AG09309 (cell line): ENCODE results near the gene PCDHGC5.

ENCODE experiments used
- DNase-seq: peaks from one replicate; pipeline ENCODE4 v3.0.0-alpha.2; 2010; ENCODE audit warnings: low read depth
- H3K4me3 ChIP-seq: 2 replicates; pipeline ENCODE4 v1.5.1; 2011; ENCODE audit warnings: mild to moderate bottlenecking, low read depth, low read length, moderate library complexity; ENCODE audit not compliant: control insufficient read depth
- TF ChIP-seq, protein P1 (sequence below): IDR thresholded peaks from 2 replicates; pipeline ENCODE4 v1.5.1; 2011; ENCODE audit warnings: mild to moderate bottlenecking, low read depth, low read length, inconsistent platforms; ENCODE audit not compliant: insufficient read depth, control insufficient read depth; ENCODE audit errors: missing control alignments

PCDHGC5 gene

DNA sequence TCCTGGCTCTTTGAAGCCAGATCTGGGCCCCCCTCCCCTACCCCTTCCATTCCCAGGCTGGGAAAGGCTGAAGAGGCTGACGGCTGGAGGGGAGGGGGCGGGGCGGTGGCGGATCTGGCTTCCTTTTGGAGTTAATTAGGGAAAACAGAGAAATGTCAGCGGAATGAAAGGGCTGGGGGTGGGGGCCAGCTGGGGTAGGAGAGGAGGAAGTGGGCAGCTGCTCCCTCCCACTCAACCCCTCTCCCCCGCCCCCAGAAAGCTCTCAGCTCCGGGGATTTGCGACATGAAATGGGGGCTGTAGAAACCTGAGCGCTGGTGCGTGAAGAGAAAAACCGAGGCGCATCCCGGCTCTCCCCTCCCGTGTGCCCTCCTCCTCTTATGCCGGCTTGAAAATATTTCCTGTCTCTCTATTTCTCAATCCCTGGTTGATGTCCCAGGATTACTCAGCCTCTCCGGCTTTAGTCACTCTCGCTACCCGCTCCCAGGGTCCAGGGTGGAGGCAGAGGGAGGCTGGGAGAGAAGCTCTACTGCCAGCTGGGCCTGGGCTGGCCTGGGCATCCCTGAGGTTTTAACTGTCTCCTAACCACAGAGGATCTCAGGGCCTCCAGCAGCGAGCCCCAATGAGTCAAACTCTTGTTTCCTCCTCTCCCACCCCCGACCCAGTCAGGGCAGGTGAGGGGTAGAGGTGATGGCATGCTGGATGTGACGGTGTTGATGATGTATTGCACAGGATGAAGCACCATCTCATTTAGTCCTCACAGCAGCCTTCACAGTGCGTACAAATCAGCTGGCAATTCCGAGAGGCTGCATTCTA lies 20.1 kb downstream of the PCDHGC5 start:
- H3K4me3 ChIP-seq: peak overlapping the region; percentile 29
- TF ChIP-seq, protein P1, sequence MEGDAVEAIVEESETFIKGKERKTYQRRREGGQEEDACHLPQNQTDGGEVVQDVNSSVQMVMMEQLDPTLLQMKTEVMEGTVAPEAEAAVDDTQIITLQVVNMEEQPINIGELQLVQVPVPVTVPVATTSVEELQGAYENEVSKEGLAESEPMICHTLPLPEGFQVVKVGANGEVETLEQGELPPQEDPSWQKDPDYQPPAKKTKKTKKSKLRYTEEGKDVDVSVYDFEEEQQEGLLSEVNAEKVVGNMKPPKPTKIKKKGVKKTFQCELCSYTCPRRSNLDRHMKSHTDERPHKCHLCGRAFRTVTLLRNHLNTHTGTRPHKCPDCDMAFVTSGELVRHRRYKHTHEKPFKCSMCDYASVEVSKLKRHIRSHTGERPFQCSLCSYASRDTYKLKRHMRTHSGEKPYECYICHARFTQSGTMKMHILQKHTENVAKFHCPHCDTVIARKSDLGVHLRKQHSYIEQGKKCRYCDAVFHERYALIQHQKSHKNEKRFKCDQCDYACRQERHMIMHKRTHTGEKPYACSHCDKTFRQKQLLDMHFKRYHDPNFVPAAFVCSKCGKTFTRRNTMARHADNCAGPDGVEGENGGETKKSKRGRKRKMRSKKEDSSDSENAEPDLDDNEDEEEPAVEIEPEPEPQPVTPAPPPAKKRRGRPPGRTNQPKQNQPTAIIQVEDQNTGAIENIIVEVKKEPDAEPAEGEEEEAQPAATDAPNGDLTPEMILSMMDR: no peak
- peak; percentile 90 for DNase-seq

DNA sequence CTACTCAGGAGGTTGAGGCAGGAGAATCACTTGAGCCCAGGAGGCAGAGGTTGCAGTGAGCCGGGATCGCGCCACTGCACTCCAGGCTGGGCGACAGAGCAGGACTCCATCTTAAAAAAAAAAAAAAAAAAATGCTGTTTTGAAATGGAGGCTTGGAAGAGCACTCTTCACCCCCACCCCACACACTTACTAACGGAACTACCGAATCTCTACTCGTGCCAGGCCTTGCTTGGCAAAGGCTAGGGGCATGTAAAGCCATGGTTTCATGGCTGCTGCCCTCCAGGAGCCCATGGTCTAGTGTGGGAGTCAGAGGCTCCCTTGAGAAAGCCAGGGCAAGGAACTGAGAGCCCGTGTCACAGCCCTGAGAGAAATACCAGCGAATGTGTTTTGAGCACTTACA lies 21.3 kb downstream of the PCDHGC5 start:
- no peak for DNase-seq
- no peak overlapping the region for H3K4me3 ChIP-seq
- TF ChIP-seq, protein P1: no peak

DNA sequence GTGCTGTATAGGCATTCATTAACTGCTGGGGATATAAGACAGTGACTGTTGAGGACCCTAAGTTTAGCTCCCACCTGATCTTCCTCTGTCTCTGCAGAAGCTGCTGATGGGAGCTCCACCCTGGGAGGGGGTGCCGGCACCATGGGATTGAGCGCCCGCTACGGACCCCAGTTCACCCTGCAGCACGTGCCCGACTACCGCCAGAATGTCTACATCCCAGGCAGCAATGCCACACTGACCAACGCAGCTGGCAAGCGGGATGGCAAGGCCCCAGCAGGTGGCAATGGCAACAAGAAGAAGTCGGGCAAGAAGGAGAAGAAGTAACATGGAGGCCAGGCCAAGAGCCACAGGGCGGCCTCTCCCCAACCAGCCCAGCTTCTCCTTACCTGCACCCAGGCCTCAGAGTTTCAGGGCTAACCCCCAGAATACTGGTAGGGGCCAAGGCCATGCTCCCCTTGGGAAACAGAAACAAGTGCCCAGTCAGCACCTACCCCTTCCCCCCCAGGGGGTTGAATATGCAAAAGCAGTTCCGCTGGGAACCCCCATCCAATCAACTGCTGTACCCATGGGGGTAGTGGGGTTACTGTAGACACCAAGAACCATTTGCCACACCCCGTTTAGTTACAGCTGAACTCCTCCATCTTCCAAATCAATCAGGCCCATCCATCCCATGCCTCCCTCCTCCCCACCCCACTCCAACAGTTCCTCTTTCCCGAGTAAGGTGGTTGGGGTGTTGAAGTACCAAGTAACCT lies 22.1 kb downstream of the PCDHGC5 start:
- TF ChIP-seq, protein P1: no peak
- no peak for DNase-seq
- H3K4me3 ChIP-seq: no peak overlapping the region

DNA sequence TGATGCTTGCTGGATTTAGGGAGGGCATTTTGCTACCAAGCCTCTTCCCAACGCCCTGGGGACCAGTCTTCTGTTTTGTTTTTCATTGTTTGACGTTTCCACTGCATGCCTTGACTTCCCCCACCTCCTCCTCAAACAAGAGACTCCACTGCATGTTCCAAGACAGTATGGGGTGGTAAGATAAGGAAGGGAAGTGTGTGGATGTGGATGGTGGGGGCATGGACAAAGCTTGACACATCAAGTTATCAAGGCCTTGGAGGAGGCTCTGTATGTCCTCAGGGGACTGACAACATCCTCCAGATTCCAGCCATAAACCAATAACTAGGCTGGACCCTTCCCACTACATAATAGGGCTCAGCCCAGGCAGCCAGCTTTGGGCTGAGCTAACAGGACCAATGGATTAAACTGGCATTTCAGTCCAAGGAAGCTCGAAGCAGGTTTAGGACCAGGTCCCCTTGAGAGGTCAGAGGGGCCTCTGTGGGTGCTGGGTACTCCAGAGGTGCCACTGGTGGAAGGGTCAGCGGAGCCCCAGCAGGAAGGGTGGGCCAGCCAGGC lies 23.0 kb downstream of the PCDHGC5 start:
- DNase-seq: no peak
- TF ChIP-seq, protein P1: no peak
- H3K4me3 ChIP-seq: no peak overlapping the region

DNA sequence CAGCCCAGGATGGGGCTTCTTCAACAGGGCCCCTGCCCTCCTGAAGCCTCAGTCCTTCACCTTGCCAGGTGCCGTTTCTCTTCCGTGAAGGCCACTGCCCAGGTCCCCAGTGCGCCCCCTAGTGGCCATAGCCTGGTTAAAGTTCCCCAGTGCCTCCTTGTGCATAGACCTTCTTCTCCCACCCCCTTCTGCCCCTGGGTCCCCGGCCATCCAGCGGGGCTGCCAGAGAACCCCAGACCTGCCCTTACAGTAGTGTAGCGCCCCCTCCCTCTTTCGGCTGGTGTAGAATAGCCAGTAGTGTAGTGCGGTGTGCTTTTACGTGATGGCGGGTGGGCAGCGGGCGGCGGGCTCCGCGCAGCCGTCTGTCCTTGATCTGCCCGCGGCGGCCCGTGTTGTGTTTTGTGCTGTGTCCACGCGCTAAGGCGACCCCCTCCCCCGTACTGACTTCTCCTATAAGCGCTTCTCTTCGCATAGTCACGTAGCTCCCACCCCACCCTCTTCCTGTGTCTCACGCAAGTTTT lies 23.6 kb downstream of the PCDHGC5 start:
- DNase-seq: no peak
- TF ChIP-seq, protein P1: peak; percentile 93
- peak overlapping the region; percentile 12 for H3K4me3 ChIP-seq

DNA sequence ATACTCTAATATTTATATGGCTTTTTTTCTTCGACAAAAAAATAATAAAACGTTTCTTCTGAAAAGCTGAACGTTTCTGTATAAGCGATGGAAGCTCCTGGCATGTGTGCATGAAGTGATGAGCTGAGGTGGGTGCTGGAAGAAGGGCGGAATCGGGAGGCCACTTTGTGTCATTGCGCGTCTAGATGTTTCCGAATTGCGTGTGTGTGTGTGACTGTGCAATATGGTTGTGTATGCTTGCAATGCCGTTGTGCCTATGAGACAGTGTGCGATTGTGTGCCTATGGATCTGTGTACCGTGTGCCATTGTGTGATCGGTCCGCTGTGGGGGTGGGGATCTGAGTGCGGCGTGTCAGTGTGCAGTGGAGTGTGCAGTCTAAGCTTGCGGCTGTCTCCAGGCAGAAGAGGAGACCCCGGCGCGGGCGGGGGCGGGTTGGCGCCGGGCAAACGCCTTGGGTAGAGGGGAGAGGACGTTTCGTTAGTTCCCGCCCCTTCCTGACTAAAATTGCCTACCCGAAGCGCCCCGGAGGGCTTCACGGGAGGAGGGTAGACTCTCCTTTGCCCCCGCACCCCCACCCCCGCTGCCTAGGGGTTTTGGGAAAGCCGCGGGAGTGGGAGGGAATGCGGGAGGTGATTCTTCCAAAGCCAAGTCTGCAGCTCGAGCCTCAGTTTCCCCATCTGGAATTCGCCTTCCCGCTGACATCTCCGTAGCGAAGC lies 24.2 kb downstream of the PCDHGC5 start:
- peak overlapping the region; percentile 34 for H3K4me3 ChIP-seq
- TF ChIP-seq, protein P1: no peak
- DNase-seq: no peak
